HEK293 (cell line): ENCODE measurements around the gene IMPG1.

ENCODE experiments used
- CTCF ChIP-seq: fragments of 450-650 bp; formaldehyde crosslinking; IDR thresholded peaks from 2 replicates; pipeline ENCODE4 v1.5.1; 2016; ENCODE audit warnings: missing biosample characterization, missing genetic modification characterization
- HIC1 ChIP-seq: fragments of 450-650 bp; formaldehyde crosslinking; IDR thresholded peaks from 2 replicates; pipeline ENCODE4 v1.5.1; 2016; ENCODE audit warnings: missing biosample characterization, missing genetic modification characterization
- PRDM1 ChIP-seq: fragments of 450-650 bp; formaldehyde crosslinking; IDR thresholded peaks from 2 replicates; pipeline ENCODE4; 2016; ENCODE audit warnings: missing biosample characterization, missing genetic modification characterization
- REPIN1 ChIP-seq: fragments of 450-650 bp; formaldehyde crosslinking; IDR thresholded peaks from 2 replicates; pipeline ENCODE4 v1.5.1; 2017; ENCODE audit warnings: missing biosample characterization, missing genetic modification characterization, low read depth
- SALL2 ChIP-seq: fragments of 450-650 bp; formaldehyde crosslinking; IDR thresholded peaks from 2 replicates; pipeline ENCODE4 v1.5.0; 2017; ENCODE audit warnings: missing biosample characterization, mild to moderate bottlenecking, missing genetic modification characterization, borderline replicate concordance
- YY1 ChIP-seq: fragments of 450-650 bp; formaldehyde crosslinking; IDR thresholded peaks from 2 replicates; pipeline ENCODE4 v1.5.1; 2018; ENCODE audit warnings: missing biosample characterization, missing genetic modification characterization
- ZBTB7A ChIP-seq: fragments of 450-650 bp; formaldehyde crosslinking; IDR thresholded peaks from 2 replicates; pipeline ENCODE4 v1.5.1; 2016; ENCODE audit warnings: low read depth, missing biosample characterization, missing genetic modification characterization
- ZNF311 ChIP-seq: fragments of 450-650 bp; formaldehyde crosslinking; IDR thresholded peaks from 2 replicates; pipeline ENCODE4 v1.5.1; 2017; ENCODE audit warnings: missing biosample characterization, missing genetic modification characterization, borderline replicate concordance
- ZNF324 ChIP-seq: fragments of 450-650 bp; formaldehyde crosslinking; IDR thresholded peaks from 2 replicates; pipeline ENCODE4 v1.5.1; 2016; ENCODE audit warnings: missing biosample characterization, missing genetic modification characterization
- ZNF544 ChIP-seq: fragments of 450-650 bp; formaldehyde crosslinking; IDR thresholded peaks from 2 replicates; pipeline ENCODE4 v1.5.0; 2017; ENCODE audit warnings: missing biosample characterization, missing genetic modification characterization
- ZSCAN18 ChIP-seq: fragments of 450-650 bp; formaldehyde crosslinking; IDR thresholded peaks from 2 replicates; pipeline ENCODE4 v1.5.1; 2016; ENCODE audit warnings: missing biosample characterization, missing genetic modification characterization
- ZSCAN5A ChIP-seq: fragments of 450-650 bp; formaldehyde crosslinking; IDR thresholded peaks from 2 replicates; pipeline ENCODE4 v1.5.1; 2016; ENCODE audit warnings: missing biosample characterization, missing genetic modification characterization

GRCh38 chr6:75991941-75992340, 80.5 kb downstream of the IMPG1 start:
- no peak for TF ChIP-seq ZNF324 (tag by site-specific recombination)
- TF ChIP-seq CTCF (tag by site-specific recombination), result no peak
- TF ChIP-seq ZBTB7A, result no peak
- TF ChIP-seq ZNF311 (tag by site-specific recombination), result no peak
- no peak for TF ChIP-seq REPIN1 (tag by site-specific recombination)
- no peak for TF ChIP-seq ZSCAN18 (tag by site-specific recombination)
- no peak for TF ChIP-seq YY1 (tag by site-specific recombination)
- no peak for TF ChIP-seq SALL2 (tag by site-specific recombination)
- no peak for TF ChIP-seq HIC1 (tag by site-specific recombination)
- TF ChIP-seq ZSCAN5A, result no peak
- no peak for TF ChIP-seq ZNF544 (tag by site-specific recombination)
- no peak for TF ChIP-seq PRDM1 (tag by site-specific recombination)
